Hepatocyte (in vitro differentiated cells): ENCODE data around the gene CBLB.

ENCODE experiments used
- EZH2 ChIP-seq: fragments of 200-600 bp; sonication (generic); IDR thresholded peaks from 2 replicates; pipeline ENCODE4 v1.6.1; 2016; ENCODE audit warnings: antibody characterized with exemption, mild to moderate bottlenecking, borderline replicate concordance
- EZH2phosphoT487 ChIP-seq: fragments of 200-600 bp; sonication (generic); IDR thresholded peaks from one replicate; pipeline ENCODE4 v1.6.1; 2018; ENCODE audit warnings: antibody characterized with exemption, mild to moderate bottlenecking, low read depth, moderate library complexity; ENCODE audit not compliant: unreplicated experiment, severe bottlenecking
- TF ChIP-seq, protein P1 (sequence below): fragments of 200-600 bp; sonication (generic); IDR thresholded peaks from 2 replicates; pipeline ENCODE4 v1.5.1; 2016; ENCODE audit warnings: antibody characterized with exemption, mild to moderate bottlenecking; ENCODE audit not compliant: poor library complexity

DNA sequence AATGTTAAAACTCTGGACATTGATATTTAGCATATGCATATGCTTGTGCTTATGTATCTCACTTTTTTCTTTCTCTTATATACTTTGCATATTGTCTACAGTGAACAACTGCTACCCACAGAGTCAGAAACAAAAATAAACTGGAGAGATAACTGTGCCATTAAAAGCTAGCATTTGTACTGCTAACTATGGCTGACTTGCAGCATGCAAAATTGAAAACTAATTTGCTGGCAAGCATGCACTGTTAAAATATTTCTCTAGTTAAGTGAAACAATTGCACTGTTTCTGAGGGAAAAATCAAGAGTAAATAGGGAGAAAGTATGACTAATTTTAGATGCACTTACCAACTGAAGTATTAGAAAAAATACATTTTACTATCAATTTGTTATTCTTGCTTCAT lies 177.8 kb downstream of the CBLB start:
- TF ChIP-seq, protein P1, sequence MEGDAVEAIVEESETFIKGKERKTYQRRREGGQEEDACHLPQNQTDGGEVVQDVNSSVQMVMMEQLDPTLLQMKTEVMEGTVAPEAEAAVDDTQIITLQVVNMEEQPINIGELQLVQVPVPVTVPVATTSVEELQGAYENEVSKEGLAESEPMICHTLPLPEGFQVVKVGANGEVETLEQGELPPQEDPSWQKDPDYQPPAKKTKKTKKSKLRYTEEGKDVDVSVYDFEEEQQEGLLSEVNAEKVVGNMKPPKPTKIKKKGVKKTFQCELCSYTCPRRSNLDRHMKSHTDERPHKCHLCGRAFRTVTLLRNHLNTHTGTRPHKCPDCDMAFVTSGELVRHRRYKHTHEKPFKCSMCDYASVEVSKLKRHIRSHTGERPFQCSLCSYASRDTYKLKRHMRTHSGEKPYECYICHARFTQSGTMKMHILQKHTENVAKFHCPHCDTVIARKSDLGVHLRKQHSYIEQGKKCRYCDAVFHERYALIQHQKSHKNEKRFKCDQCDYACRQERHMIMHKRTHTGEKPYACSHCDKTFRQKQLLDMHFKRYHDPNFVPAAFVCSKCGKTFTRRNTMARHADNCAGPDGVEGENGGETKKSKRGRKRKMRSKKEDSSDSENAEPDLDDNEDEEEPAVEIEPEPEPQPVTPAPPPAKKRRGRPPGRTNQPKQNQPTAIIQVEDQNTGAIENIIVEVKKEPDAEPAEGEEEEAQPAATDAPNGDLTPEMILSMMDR, result no peak
- TF ChIP-seq EZH2, result no peak
- no peak for TF ChIP-seq EZH2phosphoT487
